Left cardiac atrium (tissue), 4 donors: Measurements from ENCODE around the gene CECR2. TPM values are rescaled to one million over a fixed set of nuclear protein-coding genes. Genes with fewer than 3 reads are reported as not detected.

Source experiments
- ATAC-seq, 2 donors: fragments of 200-7000 bp; cut with Tn5 transposase; one replicate each; pipeline ENCODE4 v1.9.1; 2020; ENCODE audit warnings: mild to moderate bottlenecking in 2 of 2, moderate library complexity in 2 of 2
- DNase-seq: peaks from one replicate; pipeline ENCODE4 v3.0.0-alpha.2; 2020
- intact Hi-C, 2 donors: fragments of 100-400 bp; cut with DNase I; formaldehyde crosslinking; loops; one replicate each; pipeline versions ENCODE4 v1.14.1 to v1.15.1; 2022 to 2023
- total RNA-seq, 2 donors: library from RNA; stranded (reverse); fragmentation: NEBNext Ultra II Directional; extraction: Animal tissue kit (Norgen Biotek cat#: 25700); gene quantifications; one replicate each; pipeline ENCODE4 v1.2.1, GENCODE V29; 2021
- donor health status: DM: no; HTN: yes; CAD: no.
- donor health status: DM: no; HTN: yes; CAD: no; lungs with severe emphysema.
- donor health status: DM: yes; HTN: yes; CAD: no.
- donor health status: Dilated cardiomyopathy.

The CECR2 gene
- total RNA-seq, 2 donors from 2014 or later = 4.4 to 5.6 TPM

DNA sequence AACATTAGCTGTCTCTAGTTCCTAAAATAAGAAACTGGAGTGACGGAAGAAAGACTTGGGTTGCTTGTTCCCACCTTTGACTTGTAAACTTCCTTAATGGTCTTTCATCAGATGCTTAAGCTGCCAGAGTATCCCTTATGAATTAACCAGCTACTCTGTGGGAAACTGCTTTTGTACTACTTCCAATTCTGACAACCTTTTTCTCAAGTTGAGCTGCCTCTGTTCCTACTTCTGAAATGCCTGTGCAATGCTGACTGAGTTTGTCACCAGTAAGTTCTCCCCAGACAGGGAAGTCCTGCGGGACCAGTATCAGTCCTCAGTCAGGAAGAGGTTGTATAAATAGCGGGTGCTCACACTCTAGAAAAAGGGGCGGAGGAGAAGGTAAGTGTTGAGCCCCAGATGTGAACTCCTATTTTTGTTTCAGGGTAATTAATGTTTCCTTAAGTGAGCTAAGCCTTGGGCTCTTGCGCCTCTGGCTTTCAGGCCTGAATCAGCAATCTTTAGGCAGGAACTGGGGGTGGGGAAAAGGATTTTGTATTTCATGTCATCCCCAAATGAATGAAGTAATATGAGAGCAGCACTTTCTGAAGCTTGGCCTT, 67.2 kb downstream of the CECR2 start:
- peak; percentile 19 to 53 for ATAC-seq
- no peak for DNase-seq
- intact Hi-C loops = no loop called here

DNA sequence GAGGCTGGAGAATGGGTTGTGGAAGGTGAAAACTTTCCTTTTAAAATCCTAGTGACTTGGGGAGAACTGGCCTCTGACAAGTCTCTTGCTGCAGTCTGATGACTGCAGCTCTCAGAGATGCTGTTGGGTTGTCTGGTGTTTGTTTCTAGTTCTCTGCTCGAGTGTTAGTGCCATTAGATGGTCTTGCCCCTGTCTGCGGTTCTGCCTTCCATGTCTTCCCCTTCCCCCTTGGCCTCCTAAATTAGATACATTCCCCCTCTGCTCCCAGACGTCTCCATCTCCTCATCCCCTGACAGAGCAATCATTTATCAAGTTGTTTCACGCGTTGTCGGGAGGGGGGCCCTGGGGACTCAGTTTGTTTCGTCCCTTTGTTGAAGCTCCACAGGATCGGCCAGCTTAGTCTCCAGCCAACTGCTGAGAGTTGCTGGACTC, 67.7 kb downstream of the CECR2 start:
- peak in 1 of 2 donors; percentile 44 for ATAC-seq
- intact Hi-C loops = no loop called here
- DNase-seq = no peak

DNA sequence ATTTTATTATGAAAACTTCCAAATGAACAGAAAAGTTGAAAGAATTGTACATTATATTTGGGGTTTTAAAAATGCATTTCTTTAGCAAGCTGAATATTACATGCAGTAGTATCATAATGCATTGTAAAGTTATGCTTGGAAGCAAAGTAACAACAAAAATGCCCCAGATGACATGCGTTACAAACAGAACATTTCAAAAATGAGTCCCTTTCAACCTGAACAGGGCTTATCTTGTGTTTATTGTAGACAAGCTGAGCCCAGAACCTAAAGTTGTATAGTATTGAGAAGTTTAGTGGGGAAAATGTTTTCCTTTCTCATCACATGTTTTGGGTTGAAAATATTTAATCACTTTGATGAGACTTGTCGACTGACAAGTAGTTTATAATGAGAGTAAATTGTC, 68.8 kb downstream of the CECR2 start:
- intact Hi-C loops = no loop called here
- no peak for ATAC-seq
- DNase-seq = no peak

DNA sequence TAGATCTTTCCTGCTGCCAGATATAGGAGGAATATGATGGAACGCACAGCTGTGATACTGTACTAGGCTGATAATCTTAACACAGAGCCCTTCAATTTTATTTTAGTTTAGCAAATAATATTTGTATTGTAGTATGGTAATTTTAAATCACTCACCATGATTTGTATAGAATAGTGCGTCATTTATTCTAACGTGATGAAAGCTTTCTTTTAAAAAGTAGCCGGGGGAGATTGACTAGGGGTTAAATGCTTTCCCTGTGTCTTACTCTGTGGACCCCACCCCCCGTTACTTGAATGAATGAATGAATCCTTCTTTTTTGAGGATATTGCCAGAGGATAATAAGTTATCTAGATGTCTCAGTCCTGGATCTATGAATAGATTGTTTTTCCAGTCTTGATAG, 72.1 kb downstream of the CECR2 start:
- DNase-seq (no peak), ATAC-seq (no peak)
- intact Hi-C loops = no loop called here

DNA sequence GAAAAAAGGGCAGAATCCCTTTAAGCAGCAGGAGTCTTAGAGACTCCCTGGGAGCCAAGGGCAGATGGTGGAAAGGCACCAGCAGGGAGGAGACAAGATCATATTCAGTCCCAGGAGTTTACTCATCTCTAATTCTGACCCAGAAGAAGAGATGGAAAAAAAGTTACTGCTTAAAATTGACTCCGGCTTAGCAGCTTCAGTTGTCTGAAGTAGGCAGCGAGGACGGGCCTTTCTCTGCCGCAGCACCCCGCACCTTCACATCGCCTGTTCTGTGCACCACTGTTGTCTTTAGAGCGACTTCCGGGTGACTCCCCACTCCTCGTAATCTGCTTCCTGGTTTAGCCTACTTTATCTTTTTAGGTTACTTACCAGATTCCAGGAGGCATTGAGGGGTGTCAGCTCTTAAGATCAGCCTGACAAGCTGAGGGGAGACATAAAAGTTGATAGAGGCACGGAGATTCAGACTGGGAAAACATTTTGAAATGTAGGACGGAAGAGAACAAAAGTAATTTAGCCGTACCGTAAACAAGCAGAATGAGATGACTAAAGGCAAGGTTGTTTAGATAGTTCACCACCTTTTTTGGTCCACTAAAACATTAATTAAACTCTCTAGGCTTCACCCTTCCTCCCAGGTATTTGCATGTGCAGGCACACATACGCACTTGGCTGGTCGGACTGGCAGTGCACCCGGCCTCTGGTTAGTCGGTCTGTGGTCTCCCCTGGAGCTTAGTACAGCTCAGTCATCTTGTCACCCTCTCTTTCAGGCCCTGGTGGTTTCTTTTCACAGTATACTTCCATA, 74.3 kb downstream of the CECR2 start:
- ATAC-seq (no peak), DNase-seq (no peak)
- intact Hi-C loops = no loop called here

DNA sequence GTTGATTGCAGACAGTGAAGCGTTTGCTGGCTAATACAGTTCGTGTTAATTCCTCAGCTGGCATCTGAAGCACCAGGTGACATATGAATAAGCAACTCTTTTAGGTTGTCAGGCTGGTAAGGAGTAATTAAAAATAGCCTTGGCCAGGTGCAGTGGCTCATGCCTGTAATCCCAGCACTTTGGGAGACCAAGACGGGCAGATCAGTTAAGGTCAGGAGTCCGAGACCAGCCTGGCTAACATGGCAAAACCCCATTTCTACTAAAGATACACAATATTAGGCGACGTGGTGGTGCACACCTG, 74.9 kb downstream of the CECR2 start:
- ATAC-seq = no peak
- intact Hi-C loops = no loop called here
- no peak for DNase-seq

DNA sequence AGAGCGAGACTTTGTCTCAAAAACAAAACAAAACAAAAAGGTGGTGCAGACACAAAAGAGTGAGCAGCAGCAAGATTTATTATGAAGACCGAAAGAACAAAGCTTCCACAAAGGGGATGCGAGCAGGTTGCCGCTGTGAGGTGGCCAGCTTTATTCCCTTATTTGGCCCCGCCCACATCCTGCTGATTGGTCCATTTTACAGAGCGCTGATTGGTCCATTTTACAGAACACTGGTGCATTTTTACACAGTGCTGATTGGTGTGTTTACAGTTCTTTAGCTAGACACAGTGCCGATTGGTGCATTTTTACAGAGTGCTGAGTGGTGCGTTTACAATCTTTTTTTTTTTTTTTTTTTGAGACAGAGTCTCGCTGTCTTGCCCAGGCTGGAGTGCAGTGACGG, 77.4 kb downstream of the CECR2 start:
- no peak for ATAC-seq
- intact Hi-C loops = no loop called here
- no peak for DNase-seq

DNA sequence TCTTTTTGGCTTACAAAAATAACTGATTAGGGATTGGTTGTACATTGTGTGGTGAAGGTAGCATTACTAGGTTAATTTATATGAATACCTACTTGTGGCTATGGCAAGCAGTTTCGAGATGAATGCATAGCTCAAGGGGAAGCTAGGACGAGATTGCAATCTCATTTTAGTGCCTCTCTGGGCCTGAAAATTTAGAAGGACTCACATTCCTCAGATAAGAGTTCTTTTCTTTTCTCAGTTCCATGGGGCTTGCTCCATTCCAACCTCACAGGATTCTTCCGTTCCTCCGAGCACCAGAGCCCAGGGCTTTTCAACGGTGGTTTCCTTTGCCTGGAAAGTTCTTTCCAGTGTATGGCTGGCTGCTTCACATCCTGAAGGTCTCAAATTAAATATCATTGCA, 82.1 kb downstream of the CECR2 start:
- no peak for ATAC-seq
- intact Hi-C loops = no loop called here
- DNase-seq = no peak

DNA sequence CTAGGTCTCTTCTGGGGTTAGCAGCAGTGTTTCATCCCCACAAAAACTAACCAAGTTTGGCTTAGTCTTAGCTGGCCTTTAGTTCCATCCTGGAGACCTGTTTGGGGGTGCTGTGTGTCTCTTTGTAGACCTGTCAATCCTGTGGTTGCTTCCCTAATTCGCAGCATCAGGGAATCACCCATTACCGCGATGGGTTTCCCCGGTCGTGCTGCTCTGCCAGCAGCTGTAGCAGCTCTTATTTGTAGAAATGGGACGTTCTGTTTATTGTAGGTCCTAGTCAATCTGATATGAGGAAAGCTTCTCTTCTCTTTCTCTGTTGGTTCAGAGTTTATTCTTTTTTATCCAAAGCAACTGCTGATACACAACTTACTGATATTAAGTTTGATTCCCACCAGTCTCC, 91.6 kb downstream of the CECR2 start:
- no peak for DNase-seq
- ATAC-seq = no peak
- intact Hi-C loops = no loop called here

DNA sequence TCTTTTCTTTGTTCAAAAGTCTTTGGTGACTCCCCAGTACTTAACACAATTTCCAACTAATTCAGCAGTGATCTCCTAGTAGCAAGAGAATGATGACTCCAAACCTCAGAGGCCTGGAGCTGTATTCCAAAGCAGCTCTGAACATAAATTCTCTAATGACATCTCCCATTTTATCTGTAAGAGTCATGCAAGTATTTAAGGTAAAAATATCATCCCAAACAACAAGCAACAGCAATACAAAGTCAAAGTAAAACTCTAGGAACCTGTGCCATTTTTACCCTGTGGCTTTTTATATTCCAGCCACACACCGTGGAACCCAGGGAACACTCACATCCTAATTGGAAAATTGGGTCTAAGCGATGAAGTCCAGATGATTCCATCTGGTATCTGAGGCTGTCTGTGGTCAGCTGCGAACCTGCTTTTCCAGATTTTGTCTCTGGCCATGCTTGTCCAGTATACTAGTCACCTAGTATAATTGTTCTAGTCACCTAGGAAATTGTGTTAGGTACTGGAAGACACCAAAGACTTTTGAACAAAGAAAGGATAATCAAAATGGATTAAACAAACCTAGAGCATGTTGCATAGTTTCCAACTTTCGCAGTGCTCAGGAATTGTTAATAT, 101.7 kb downstream of the CECR2 start:
- intact Hi-C loops = no loop called here
- no peak for ATAC-seq

DNA sequence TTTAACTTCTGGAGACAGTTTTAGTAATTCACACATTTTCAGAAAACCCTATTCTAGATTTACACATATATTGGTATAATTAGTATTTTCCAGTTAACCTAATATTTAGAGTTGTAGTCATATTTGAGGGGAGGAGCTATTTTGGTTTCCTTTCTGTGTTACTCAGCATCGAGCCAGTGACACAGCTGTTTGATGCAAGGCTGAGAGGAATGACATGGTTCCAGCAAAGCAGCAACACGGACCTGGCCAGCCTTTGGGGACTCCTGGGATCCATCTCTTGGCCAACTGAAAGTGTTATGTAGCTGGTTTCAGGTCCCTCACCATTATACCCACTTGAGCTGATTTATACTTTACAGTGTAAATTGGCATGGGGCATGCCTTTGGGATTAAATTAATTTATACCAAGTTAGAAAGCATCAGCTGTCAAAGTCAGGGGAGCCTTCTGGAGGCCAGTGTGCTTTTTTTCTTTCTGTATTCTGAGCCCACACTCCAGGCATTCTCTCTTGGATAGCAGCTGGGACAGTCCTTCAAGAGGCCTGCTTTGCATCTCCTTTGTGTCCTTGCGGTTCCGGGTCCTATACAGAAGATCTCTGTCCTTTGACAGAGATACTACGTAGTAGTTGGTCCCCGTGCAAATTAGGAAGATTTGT, 102.8 kb downstream of the CECR2 start:
- DNase-seq (no peak), ATAC-seq (peak; percentile 61 to 70)
- intact Hi-C loops = no loop called here

More for the DNA sequence above, 101.7 kb downstream of the CECR2 start:
- no peak for DNase-seq

DNA sequence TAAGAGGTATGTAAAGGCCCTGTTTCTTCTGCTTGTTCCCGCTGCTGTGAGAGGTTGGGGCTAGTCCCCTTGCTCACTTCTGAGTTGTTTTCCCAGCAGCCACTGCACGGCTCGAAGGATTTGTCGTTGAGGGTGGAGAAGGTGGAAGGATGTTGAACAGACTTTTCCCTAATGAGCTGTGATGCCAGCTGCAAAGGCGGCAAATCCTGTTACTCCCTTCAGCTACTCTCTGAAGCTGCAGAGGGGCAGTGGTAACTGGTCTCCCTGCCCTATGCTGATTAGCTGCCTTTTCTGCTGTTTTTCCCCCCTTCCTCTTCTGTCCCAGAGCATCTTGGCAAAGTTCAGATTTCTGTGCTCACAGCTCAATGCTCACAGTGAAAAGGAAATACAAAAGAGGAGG, 103.7 kb downstream of the CECR2 start:
- intact Hi-C loops = no loop called here
- no peak for DNase-seq
- ATAC-seq = peak in 1 of 2 donors; percentile 6

DNA sequence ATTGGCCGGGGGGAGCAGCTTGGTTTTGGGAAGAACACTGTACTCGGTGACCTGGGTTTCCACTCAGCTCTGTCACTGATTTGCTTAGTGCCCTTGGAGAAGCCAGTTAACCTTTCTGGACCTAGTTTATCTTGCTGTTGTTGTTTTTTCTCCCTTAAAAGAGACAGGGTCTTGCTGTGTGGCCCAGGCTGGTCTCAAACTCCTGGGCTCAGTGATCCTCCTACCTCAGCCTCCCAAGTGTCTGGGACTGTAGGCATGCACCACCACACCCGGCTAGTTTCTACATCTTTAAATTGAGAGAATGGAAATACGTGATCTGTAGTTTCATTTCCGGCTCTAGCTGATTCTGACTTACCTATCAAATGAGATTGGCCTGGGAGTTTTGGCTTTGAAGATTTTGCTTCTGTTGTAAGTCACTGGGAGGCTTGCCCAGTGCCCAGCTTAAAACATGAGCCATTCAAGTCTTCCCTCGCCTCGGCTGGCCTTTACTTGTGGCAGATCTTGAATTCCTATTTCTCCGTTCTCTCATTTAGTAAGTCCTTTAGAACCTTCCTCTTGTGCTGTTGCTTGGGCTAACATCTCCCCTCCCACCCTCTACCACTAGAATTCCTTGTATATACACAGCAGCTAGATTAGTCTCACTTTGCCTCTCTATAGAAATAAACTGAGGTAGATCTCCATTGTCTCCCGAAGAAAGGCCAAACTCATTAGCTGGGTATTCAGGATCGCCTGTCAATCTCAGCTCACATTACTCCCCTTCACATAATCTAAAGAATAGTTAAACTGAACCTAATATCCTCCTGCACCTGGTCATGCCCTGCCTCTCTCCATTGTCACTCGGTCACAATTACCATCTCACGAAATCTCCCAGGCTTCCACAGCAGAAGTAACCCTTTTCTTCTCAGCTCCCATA, 106.3 kb downstream of the CECR2 start:
- intact Hi-C loops = no loop called here
- no peak for DNase-seq
- no peak for ATAC-seq

DNA sequence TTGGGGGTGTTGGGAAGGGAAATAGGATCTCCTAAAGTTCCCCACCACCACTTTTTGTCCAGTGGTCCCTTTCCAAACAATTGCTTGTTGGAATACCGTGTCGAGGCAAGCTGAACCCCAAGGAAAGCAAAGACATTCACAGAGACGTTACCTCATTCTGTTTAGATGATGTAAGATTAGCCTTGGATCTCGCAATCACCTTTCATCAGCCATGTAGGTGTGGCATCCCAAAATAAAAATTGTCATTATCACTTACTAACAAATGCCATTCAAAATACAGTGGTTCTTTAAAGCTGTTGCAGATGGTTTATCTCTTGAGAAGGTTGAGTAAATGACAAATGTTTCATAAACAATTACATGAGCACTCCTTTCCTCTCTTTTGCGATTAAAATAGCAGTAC, 107.6 kb downstream of the CECR2 start:
- no peak for ATAC-seq
- no peak for DNase-seq
- intact Hi-C loops = no loop called here

DNA sequence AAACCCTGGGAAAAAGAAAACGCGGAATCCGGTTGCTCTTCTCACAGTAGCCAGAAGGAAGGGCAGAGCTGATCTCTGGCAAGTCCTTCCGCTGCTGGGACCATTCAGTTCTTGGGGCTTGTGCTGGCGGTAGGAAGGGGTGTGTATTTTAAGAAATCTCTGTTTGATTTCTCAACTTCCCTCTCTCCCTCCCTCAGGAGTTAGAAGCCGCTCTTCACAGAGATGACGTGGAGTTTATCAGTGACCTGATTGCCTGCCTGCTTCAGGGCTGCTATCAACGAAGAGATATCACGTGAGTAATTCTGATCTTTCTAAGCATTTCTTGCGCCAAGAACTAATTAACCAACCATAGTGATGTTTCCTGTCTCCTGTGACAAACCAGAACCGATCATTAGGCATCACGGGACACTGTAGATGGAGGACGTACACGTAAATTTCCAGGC, 108.2 kb downstream of the CECR2 start:
- ATAC-seq = peak; percentile 90 to 94
- DNase-seq = peak; percentile 61
- intact Hi-C loops = no loop called here

DNA sequence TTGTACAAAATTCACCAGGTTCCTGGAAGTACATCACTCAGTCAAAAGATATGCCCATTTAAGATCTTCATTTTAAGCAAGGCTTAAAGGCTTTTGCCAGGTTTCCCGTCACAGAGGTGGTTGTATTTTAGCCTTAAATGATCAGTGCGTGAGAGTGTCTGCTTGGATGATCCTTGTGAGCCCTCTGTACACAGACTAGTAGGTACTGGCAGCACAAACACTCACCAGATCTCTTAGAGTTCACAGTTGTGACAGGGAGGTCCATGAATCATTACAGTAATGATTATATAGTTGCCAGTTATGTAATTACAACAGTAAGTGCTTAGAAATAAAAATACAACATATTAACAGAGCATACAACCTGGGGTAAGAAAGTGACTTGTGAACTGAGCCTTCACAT, 109.9 kb downstream of the CECR2 start:
- ATAC-seq (no peak), DNase-seq (no peak)
- intact Hi-C loops = no loop called here

DNA sequence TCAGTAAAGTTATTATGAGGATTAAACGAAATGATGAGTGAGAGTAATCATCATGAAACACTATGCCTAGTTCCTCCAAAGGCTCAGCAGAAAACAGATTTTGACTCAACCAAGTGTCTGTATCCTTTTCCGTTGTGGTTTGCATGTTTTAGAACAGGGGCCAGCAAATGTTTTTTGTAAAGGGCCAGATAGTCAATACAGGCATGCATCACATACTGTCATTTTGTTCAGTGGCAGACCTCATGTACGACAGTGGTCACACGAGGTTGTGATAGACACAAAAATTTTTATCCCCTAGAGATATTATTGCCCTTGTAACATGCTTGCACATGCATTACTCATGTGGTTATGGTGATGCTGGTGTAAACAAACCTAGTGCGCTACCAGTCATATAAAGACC, 112.2 kb downstream of the CECR2 start:
- DNase-seq (no peak), ATAC-seq (no peak)
- intact Hi-C loops = no loop called here

DNA sequence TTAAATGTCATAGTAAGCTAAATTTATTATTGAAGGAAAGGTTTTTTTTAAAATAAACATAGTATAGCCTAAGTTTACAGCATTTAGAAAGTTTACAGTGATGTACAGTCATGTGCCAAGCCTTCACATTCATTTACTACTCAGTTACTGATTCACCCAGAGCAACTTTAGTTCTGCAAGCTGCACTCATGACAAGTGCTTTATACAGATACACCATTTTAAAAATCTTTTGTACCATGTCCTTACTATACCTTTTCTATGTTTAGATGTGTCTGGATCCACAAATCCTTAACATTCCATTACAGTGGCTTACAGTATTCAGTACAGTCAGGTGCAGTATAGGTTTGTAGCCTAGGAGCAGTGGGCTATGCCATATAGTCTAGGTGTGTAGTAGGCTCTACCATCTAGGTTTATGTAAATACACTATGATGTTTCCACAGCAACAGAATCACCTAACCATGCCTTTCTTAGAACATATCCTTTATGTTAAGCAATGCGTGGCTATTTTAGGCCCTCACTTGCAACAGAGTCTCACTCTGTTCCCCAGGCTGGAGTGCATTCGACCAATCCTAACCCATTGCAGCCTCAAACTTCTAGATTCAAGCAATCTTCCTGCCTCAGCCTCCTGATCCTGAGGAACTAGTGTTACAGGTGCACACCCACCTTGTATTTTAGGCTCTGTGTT, 114.6 kb downstream of the CECR2 start:
- intact Hi-C loops = no loop called here

DNA sequence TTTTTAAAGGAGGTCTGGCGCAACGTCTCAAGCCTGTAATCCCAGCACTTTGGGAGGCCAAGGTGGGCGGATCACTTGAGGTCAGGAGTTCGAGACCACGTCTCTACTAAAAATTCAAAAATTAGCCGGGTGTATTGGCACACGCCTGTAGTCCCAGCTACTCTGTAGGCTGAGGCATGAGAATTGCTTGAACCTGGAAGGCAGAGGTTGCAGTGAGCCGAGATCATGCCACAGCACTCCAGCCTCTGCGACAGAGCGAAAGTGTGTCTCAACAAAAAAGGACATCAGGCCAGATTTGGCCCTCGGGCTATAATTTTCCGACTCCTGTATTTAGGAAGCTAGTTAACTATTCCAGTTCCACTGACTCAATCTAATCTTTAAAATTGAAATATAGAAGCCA, 115.3 kb downstream of the CECR2 start:
- DNase-seq = no peak
- intact Hi-C loops = no loop called here
- ATAC-seq = no peak

More for the DNA sequence above, 114.6 kb downstream of the CECR2 start:
- ATAC-seq (no peak), DNase-seq (no peak)
